Neural crest cell (in vitro differentiated cells): Measurements from ENCODE around the gene LRSAM1. TPM values are rescaled to one million over a fixed set of nuclear protein-coding genes. Genes with fewer than 3 reads are reported as not detected.

Experiments used
- DNase-seq: peaks from one replicate; pipeline ENCODE4 v3.0.0; 2021; ENCODE audit warnings: low read depth, mixed read lengths, low spot score
- H3K27ac Mint-ChIP-seq: one replicate; pipeline ENCODE4 v1.8.0; 2021; ENCODE audit warnings: mild to moderate bottlenecking, mixed read lengths; ENCODE audit not compliant: unreplicated experiment
- H3K27me3 Mint-ChIP-seq: 2 replicates; pipeline ENCODE4 v1.8.0; 2021; ENCODE audit warnings: low read depth, mild to moderate bottlenecking, mixed read lengths
- H3K36me3 Mint-ChIP-seq: 2 replicates; pipeline ENCODE4 v1.8.0; 2021; ENCODE audit warnings: low read depth, mild to moderate bottlenecking, mixed read lengths
- H3K4me1 Mint-ChIP-seq: 2 replicates; pipeline ENCODE4 v1.8.0; 2021; ENCODE audit warnings: mixed read lengths
- H3K4me3 Mint-ChIP-seq: one replicate; pipeline ENCODE4 v1.8.0; 2021; ENCODE audit warnings: mild to moderate bottlenecking, mixed read lengths
- H3K9me3 Mint-ChIP-seq: 2 replicates; pipeline ENCODE4 v1.8.0; 2021; ENCODE audit warnings: mixed read lengths
- total RNA-seq: library from RNA; stranded (reverse); gene quantifications from 2 replicates; pipeline ENCODE4 v1.2.1, GENCODE V29; 2021
- TF ChIP-seq, protein P1 (sequence below): fragments of 200-600 bp; sonication (generic); conservative IDR thresholded peaks from 2 replicates; pipeline ENCODE4 v1.5.0; 2021; ENCODE audit warnings: antibody characterized with exemption, mild to moderate bottlenecking

LRSAM1 gene
- total RNA-seq, 1 donor from 2014 or later = 17.3 TPM

DNA sequence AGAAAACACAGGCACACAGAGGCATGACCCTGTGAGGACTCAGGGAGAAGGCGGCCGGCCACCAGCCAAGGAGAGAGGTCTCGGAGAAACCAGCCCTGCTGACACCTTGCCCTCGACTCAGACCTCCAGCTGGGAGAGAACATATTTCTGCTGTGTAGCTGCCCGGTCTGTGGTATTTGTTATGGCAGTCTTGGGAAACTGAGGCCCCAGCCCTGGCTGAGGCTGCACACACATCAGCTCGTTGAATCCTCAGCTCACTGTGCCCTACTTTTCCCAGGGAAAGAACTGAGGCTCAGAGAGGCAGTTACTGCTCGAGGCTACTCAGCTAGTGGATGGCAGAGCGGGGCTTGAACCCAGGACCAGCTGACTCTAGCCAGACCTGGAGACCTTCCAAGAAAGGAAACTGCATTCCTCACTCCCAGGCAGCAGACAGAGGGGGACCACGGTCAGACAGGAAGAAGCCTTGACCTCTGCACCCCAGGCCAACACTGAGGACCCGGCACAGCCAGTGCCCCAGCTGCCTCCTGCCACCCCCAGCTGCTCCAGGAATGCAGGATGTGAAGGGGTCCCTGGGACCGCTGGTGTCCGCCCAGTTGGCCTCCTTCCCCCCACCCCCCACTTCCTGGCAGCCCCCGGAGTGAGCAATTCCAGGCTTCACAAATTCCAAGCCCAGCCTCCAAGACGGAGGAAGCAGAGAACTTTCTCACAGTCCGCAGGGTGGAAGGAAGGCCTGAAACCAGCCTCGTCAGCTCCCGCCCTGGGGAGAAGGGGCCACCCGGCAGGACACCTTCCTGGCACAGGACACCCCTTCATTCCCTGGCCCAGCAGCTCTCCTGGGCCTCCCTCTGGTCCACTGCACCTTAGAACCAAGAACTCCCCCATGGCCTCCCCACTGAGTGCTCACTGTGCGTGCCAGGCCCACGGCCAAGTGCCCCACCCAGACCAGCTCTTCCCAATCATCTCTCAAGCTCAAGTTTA is 69.9 kb downstream of the LRSAM1 start:
- Mint-ChIP-seq H3K36me3 (peaks cover 33% of the 10 kb centered on the region), H3K27me3 (no peaks in the 10 kb centered on the region), H3K27ac (no peak overlapping the region), H3K4me3 (no peak overlapping the region), H3K9me3 (peaks cover 6% of the 10 kb centered on the region), H3K4me1 (peaks cover 24% of the 10 kb centered on the region)
- TF ChIP-seq, protein P1, sequence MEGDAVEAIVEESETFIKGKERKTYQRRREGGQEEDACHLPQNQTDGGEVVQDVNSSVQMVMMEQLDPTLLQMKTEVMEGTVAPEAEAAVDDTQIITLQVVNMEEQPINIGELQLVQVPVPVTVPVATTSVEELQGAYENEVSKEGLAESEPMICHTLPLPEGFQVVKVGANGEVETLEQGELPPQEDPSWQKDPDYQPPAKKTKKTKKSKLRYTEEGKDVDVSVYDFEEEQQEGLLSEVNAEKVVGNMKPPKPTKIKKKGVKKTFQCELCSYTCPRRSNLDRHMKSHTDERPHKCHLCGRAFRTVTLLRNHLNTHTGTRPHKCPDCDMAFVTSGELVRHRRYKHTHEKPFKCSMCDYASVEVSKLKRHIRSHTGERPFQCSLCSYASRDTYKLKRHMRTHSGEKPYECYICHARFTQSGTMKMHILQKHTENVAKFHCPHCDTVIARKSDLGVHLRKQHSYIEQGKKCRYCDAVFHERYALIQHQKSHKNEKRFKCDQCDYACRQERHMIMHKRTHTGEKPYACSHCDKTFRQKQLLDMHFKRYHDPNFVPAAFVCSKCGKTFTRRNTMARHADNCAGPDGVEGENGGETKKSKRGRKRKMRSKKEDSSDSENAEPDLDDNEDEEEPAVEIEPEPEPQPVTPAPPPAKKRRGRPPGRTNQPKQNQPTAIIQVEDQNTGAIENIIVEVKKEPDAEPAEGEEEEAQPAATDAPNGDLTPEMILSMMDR = no peak
- no peak for DNase-seq

DNA sequence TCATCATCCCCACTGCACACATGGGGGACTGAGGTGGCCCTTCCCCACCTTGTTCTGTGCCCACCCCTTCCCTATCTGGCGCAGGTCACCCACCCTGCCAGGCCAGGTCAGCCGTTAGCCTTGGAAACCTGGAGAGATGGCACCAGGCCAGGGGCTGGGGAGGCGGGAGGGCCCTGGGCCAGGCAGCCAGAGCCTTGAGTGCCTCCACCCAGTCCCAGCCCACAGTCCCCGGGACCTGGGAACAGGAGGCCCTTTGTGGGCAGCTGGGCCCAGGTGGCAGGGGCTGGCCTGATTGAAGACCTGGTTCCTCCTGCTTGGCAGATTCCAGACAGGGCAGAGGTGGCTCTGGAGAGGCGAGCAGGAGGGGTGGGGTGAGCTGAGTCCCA is 70.6 kb downstream of the LRSAM1 start:
- H3K9me3 Mint-ChIP-seq = peaks cover 9% of the 10 kb centered on the region
- peaks cover 28% of the 10 kb centered on the region for H3K4me1 Mint-ChIP-seq
- TF ChIP-seq, protein P1 = no peak
- DNase-seq = no peak
- no peaks in the 10 kb centered on the region for H3K27me3 Mint-ChIP-seq
- H3K4me3 Mint-ChIP-seq = no peak overlapping the region
- peaks cover 37% of the 10 kb centered on the region for H3K36me3 Mint-ChIP-seq
- H3K27ac Mint-ChIP-seq = no peak overlapping the region

DNA sequence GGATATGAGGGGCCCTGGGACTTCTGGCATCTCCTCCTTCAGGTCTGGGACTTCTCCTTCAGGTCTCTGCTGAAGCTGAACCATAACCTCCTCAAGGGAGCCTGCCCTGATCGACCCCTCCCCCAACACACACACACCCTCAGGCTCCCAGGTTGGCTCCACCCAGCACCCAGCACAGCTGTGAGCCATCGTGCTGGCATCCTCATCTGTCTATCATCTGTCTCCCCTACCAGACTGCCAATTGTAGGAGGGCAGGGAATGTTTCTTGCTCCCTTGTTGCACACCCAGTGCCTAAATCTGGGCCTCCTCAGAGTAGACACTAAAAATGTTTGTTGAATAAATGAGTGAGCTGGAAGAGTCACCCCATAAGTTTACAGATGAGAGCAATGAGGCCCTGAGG is 71.4 kb downstream of the LRSAM1 start:
- no peak for DNase-seq
- TF ChIP-seq, protein P1 = no peak
- Mint-ChIP-seq H3K4me1 (peaks cover 28% of the 10 kb centered on the region), H3K27ac (no peak overlapping the region), H3K9me3 (peaks cover 9% of the 10 kb centered on the region), H3K4me3 (no peak overlapping the region), H3K36me3 (peaks cover 37% of the 10 kb centered on the region), H3K27me3 (no peaks in the 10 kb centered on the region)

DNA sequence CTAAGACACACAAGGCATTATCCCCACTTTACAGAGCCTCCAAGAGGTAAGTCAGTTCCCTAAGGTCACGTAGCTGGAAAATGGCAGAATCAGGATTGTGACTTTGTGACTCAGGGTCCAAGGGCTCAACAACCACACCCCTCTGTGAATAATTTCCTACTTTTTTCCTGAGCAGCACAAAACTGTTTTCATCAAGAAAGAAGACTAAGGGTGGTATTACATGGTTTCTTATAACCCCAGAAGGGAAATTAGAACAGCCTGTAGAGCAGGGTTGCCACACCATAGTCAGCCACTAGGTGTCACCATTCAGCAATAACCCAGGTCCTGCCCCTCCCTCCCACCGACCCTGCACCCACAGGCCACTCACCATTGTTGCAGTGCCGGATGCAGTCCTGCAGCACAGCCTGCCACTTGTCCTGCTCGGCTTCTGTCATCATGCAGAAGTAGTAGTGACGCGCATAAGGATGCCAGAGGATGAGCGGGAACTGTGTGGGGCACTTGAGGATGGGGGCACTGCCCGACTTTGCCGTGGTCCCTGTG is 72.1 kb downstream of the LRSAM1 start:
- peaks cover 9% of the 10 kb centered on the region for H3K9me3 Mint-ChIP-seq

DNA sequence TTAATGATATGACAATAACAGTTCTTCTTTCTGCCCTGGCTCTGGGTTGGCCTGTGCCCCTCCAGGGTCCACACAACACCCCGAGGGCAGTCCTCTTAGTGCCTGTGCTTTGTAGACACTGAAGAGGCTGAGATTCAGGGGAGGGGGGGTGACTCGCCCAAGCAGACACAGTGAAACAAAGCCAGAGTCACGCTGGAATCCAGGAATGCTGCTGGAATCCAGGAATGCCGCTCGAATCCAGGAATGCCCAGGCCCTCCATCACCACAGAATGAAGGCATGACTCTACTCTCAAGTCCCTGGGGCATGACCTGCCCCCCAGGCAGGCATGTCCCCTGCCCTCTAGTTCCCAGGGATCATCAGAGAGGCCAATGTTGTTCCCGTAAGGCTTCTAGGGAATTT is 73.1 kb downstream of the LRSAM1 start:
- Mint-ChIP-seq H3K9me3 (peaks cover 9% of the 10 kb centered on the region), H3K36me3 (peaks cover 40% of the 10 kb centered on the region), H3K27me3 (no peaks in the 10 kb centered on the region), H3K27ac (no peak overlapping the region), H3K4me1 (peaks cover 43% of the 10 kb centered on the region), H3K4me3 (peak overlapping the region; percentile 61)
- TF ChIP-seq, protein P1 = no peak
- DNase-seq = peak; percentile 29

More for the DNA sequence above, 72.1 kb downstream of the LRSAM1 start:
- DNase-seq = no peak
- Mint-ChIP-seq H3K4me3 (no peak overlapping the region), H3K4me1 (peaks cover 35% of the 10 kb centered on the region), H3K27me3 (no peaks in the 10 kb centered on the region), H3K36me3 (peaks cover 40% of the 10 kb centered on the region), H3K27ac (no peak overlapping the region)
- TF ChIP-seq, protein P1 = peak; percentile 68
